ENCODE measurements around the gene SLC15A1.

SLC15A1 gene

GRCh38 chr13:98706446-98707110 is 45.9 kb downstream of the SLC15A1 start:
- H3K4me1 ChIP-seq (ENCODE audit: insufficient read depth, insufficient read length): no peaks in the 10 kb centered on the region
- no peak for TF ChIP-seq YY1 (IDR thresholded peaks at IDR 0.05; ENCODE audit: insufficient read depth, insufficient read length)
- TF ChIP-seq SUZ12 (IDR thresholded peaks at IDR 0.05; ENCODE audit: extremely low read depth, insufficient read depth, insufficient read length): no peak
- TF ChIP-seq ZNF274 (IDR thresholded peaks at IDR 0.05; ENCODE audit: low read depth, low read length): no peak
- no peak overlapping the region for H3K9ac ChIP-seq (ENCODE audit: insufficient read length, low read depth)
- H3K9me3 ChIP-seq (ENCODE audit: insufficient read depth, low read length): no peaks in the 10 kb centered on the region
- no peaks in the 10 kb centered on the region for H3K27me3 ChIP-seq (ENCODE audit: insufficient read depth, insufficient read length)
- H3K36me3 ChIP-seq (ENCODE audit: insufficient read depth, insufficient read length, low read length): no peaks in the 10 kb centered on the region
- no peak overlapping the region for H3K4me3 ChIP-seq (ENCODE audit: insufficient read length, low read depth)
- DNase-seq (ENCODE audit: low read depth, low spot score): no peak

GRCh38 chr13:98697791-98698190 is 54.7 kb downstream of the SLC15A1 start:
- no peaks in the 10 kb centered on the region for H3K4me1 ChIP-seq (ENCODE audit: insufficient read depth, insufficient read length)
- no peaks in the 10 kb centered on the region for H3K9me3 ChIP-seq (ENCODE audit: insufficient read depth, low read length)
- H3K36me3 ChIP-seq (ENCODE audit: insufficient read depth, insufficient read length, low read length): no peaks in the 10 kb centered on the region
- no peak overlapping the region for H3K4me3 ChIP-seq (ENCODE audit: insufficient read length, low read depth)
- H3K9ac ChIP-seq (ENCODE audit: insufficient read length, low read depth): no peak overlapping the region
- TF ChIP-seq YY1 (IDR thresholded peaks at IDR 0.05; ENCODE audit: insufficient read depth, insufficient read length) (no peak), ZNF274 (IDR thresholded peaks at IDR 0.05; ENCODE audit: low read depth, low read length) (no peak), SUZ12 (IDR thresholded peaks at IDR 0.05; ENCODE audit: extremely low read depth, insufficient read depth, insufficient read length) (no peak)
- no peaks in the 10 kb centered on the region for H3K27me3 ChIP-seq (ENCODE audit: insufficient read depth, insufficient read length)
- no peak for DNase-seq (ENCODE audit: low read depth, low spot score)

GRCh38 chr13:98693756-98694155 is 58.7 kb downstream of the SLC15A1 start:
- Histone ChIP-seq H3K9me3 (ENCODE audit: insufficient read depth, low read length) (no peaks in the 10 kb centered on the region), H3K9ac (ENCODE audit: insufficient read length, low read depth) (no peak overlapping the region), H3K4me3 (ENCODE audit: insufficient read length, low read depth) (no peak overlapping the region), H3K4me1 (ENCODE audit: insufficient read depth, insufficient read length) (no peaks in the 10 kb centered on the region), H3K36me3 (ENCODE audit: insufficient read depth, insufficient read length, low read length) (no peaks in the 10 kb centered on the region), H3K27me3 (ENCODE audit: insufficient read depth, insufficient read length) (no peaks in the 10 kb centered on the region)
- no peak for DNase-seq (ENCODE audit: low read depth, low spot score)
- TF ChIP-seq SUZ12 (IDR thresholded peaks at IDR 0.05; ENCODE audit: extremely low read depth, insufficient read depth, insufficient read length): no peak

GRCh38 chr13:98691360-98691759 is 61.1 kb downstream of the SLC15A1 start:
- TF ChIP-seq ZNF274 (IDR thresholded peaks at IDR 0.05; ENCODE audit: low read depth, low read length): no peak

GRCh38 chr13:98690348-98691022 is 62.0 kb downstream of the SLC15A1 start:
- H3K36me3 ChIP-seq (ENCODE audit: insufficient read depth, insufficient read length, low read length): no peaks in the 10 kb centered on the region
- no peak overlapping the region for H3K4me3 ChIP-seq (ENCODE audit: insufficient read length, low read depth)
- TF ChIP-seq SUZ12 (IDR thresholded peaks at IDR 0.05; ENCODE audit: extremely low read depth, insufficient read depth, insufficient read length) (no peak), YY1 (IDR thresholded peaks at IDR 0.05; ENCODE audit: insufficient read depth, insufficient read length) (no peak), ZNF274 (IDR thresholded peaks at IDR 0.05; ENCODE audit: low read depth, low read length) (no peak)
- no peaks in the 10 kb centered on the region for H3K9me3 ChIP-seq (ENCODE audit: insufficient read depth, low read length)
- no peak for DNase-seq (ENCODE audit: low read depth, low spot score)
- H3K9ac ChIP-seq (ENCODE audit: insufficient read length, low read depth): no peak overlapping the region
- H3K4me1 ChIP-seq (ENCODE audit: insufficient read depth, insufficient read length): no peaks in the 10 kb centered on the region
- no peaks in the 10 kb centered on the region for H3K27me3 ChIP-seq (ENCODE audit: insufficient read depth, insufficient read length)

More at GRCh38 chr13:98691360-98691759, 61.1 kb downstream of the SLC15A1 start:
- Histone ChIP-seq H3K36me3 (ENCODE audit: insufficient read depth, insufficient read length, low read length) (no peaks in the 10 kb centered on the region), H3K4me1 (ENCODE audit: insufficient read depth, insufficient read length) (no peaks in the 10 kb centered on the region), H3K27me3 (ENCODE audit: insufficient read depth, insufficient read length) (no peaks in the 10 kb centered on the region), H3K4me3 (ENCODE audit: insufficient read length, low read depth) (no peak overlapping the region), H3K9ac (ENCODE audit: insufficient read length, low read depth) (no peak overlapping the region), H3K9me3 (ENCODE audit: insufficient read depth, low read length) (no peaks in the 10 kb centered on the region)
- DNase-seq (ENCODE audit: low read depth, low spot score): no peak

- Histone ChIP-seq H3K4me3 (ENCODE audit: insufficient read length, low read depth) (no peak overlapping the region), H3K36me3 (ENCODE audit: insufficient read depth, insufficient read length, low read length) (no peaks in the 10 kb centered on the region), H3K4me1 (ENCODE audit: insufficient read depth, insufficient read length) (no peaks in the 10 kb centered on the region), H3K27me3 (ENCODE audit: insufficient read depth, insufficient read length) (no peaks in the 10 kb centered on the region), H3K9ac (ENCODE audit: insufficient read length, low read depth) (no peak overlapping the region), H3K9me3 (ENCODE audit: insufficient read depth, low read length) (no peaks in the 10 kb centered on the region)
- TF ChIP-seq ZNF274 (IDR thresholded peaks at IDR 0.05; ENCODE audit: low read depth, low read length) (no peak), SUZ12 (IDR thresholded peaks at IDR 0.05; ENCODE audit: extremely low read depth, insufficient read depth, insufficient read length) (no peak), YY1 (IDR thresholded peaks at IDR 0.05; ENCODE audit: insufficient read depth, insufficient read length) (no peak)
- no peak for DNase-seq (ENCODE audit: low read depth, low spot score)
These were observed 63.0 kb downstream of the SLC15A1 start for GRCh38 chr13:98689347-98689968.

GRCh38 chr13:98688373-98688772 is 64.1 kb downstream of the SLC15A1 start:
- H3K9me3 ChIP-seq (ENCODE audit: insufficient read depth, low read length): no peaks in the 10 kb centered on the region
- TF ChIP-seq YY1 (IDR thresholded peaks at IDR 0.05; ENCODE audit: insufficient read depth, insufficient read length) (no peak), SUZ12 (IDR thresholded peaks at IDR 0.05; ENCODE audit: extremely low read depth, insufficient read depth, insufficient read length) (no peak), ZNF274 (IDR thresholded peaks at IDR 0.05; ENCODE audit: low read depth, low read length) (no peak)
- no peak overlapping the region for H3K9ac ChIP-seq (ENCODE audit: insufficient read length, low read depth)
- no peaks in the 10 kb centered on the region for H3K4me1 ChIP-seq (ENCODE audit: insufficient read depth, insufficient read length)
- H3K36me3 ChIP-seq (ENCODE audit: insufficient read depth, insufficient read length, low read length): no peaks in the 10 kb centered on the region
- no peak overlapping the region for H3K4me3 ChIP-seq (ENCODE audit: insufficient read length, low read depth)
- DNase-seq (ENCODE audit: low read depth, low spot score): peak; percentile 38
- H3K27me3 ChIP-seq (ENCODE audit: insufficient read depth, insufficient read length): no peaks in the 10 kb centered on the region

Data from NT2/D1 (cell line).